NCI-H526 (cell line): Measurements from ENCODE around the gene KPNB1.

Source experiments
- DNase-seq, 2 experiments: peaks; one replicate each; lab custom pipeline; 2025; lab: John Stamatoyannopoulos, UW

KPNB1 gene

GRCh38 chr17:47728214-47728877 is 78.6 kb downstream of the KPNB1 start:
- no peak for DNase-seq

- no peak for DNase-seq
Observed at GRCh38 chr17:47729476-47729875, 79.8 kb downstream of the KPNB1 start.

- no peak for DNase-seq
Observed at GRCh38 chr17:47730681-47731080, 81.0 kb downstream of the KPNB1 start.

- DNase-seq: no peak
Observed at GRCh38 chr17:47731396-47731795, 81.7 kb downstream of the KPNB1 start.

- DNase-seq: no peak
Observed at GRCh38 chr17:47732399-47733046, 82.8 kb downstream of the KPNB1 start.

- peak; percentile 18 to 87 for DNase-seq
Observed at GRCh38 chr17:47733047-47733673, 83.4 kb downstream of the KPNB1 start, which contains the start of gene TBX21. TSS of gene TBX21 (plus strand) at chr17:47733236. CDS start at chr17:47733455, 219 bp downstream.

- DNase-seq: peak in 1 of 2 experiments; percentile 61
Observed at GRCh38 chr17:47733674-47734410, 84.1 kb downstream of the KPNB1 start.

GRCh38 chr17:47735139-47735464 is 85.4 kb downstream of the KPNB1 start:
- DNase-seq: no peak
